ENCODE data around the gene GLIS1.

The GLIS1 gene

DNA sequence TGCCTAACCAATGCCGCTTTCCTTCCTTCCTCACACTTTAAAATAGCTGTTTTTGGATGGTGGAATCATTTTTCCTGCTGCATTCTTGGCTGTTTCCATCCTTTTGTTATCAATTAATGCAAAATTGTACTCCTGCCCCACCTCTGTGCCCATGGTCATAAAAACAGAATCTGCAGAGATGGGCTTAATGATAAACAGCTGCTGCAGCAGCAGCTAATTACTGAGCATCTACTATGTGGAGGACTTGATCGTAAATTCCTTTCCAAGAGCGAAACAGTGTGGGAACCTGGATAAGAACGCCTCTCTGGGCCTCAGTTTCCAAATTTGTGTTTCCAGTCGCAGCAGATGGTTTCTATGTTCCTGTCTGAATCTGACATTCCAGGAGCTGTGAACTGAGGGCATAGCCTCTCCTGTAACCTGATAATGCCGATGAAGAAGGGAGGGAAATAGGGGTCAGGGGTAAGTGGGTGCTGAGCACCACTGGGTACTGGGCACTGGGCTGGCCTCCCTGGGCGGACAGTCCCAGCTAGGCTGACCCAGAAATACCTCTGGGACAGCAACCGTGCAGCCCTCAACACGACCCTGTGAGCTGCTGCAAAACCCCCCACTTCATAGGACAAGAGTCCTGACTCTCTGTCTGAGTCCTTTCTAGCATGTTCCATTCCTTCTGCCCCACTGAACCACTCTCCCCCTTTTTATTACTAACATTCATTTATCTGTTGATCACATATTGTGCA lies 158.1 kb downstream of the GLIS1 start:
- no peak for DNase-seq (ENCODE audit: low read depth)

DNA sequence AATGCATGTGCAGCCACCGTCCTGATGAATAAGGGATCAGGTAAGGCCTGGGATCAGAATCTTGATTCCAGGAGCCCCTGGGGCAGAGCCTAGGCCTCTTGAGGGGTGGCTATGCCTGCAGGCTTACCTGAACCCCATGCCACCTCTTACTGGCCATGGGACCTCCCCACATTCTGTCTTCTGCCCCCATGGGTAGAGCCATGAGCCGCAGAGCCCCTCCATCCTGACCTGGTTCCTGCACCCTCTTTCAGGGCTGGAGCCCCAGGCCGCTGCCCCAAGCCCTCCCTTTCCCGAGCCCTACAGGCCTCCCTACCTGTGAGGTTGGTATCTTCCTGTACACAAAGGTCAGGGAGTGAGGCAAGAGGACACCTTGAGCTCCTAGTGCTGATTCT lies 159.0 kb downstream of the GLIS1 start:
- DNase-seq (ENCODE audit: low read depth), result no peak

DNA sequence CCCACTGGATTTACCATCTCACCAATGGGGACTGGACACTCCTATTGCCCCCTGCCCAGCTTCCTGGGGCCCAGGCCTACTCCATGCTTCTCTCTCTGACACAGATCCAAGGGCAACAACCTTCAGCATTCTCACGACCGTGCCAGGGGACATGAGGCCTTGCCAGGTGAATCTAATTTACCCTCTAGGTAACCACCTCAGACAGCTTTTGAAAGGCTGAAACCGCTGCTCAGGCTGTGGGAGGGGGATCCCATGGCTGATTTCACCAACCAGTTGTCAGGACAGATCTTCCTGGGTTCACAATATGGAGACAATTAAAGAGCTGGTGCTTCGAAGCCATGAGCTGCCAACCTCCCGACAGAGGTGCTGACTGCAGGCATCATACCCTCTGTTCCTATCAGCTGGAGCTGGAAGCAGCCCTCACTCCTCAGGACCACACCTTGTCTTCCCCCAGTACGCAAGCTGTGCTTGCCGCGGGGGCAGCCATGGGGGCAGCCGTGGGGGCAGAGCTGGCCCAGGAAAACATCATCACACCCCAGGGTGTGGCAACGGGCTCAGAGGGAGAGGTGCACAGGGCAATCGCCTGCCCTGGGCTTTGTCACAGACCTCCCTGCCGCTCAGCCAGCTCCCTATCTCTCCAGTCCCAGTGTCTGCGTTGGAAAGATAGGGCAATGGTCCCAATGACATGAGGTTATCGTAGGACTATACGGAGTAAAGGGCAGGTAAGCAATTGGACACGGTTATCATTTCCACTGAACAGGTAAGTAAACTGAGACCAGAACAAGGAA lies 159.5 kb downstream of the GLIS1 start:
- no peak for DNase-seq (ENCODE audit: low read depth)

DNA sequence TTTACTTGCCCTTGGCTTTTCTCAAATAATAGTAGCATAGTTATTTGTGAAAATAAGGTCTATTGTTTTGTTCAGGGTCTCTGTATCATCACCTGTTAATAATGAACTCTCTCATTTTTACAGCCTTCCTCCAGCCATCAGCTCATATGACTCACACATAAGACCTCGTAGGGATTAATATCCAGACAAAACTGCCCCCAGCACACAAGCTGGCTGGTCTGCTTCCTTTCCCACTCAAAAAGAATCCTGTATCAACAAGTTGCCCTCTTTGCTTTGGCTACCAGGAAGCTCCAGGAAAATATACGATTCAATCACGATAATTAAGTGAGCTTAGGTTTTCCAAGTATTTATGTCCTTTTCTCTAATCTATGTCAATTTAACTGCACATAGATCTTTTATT lies 160.6 kb downstream of the GLIS1 start:
- no peak for DNase-seq (ENCODE audit: low read depth)

DNA sequence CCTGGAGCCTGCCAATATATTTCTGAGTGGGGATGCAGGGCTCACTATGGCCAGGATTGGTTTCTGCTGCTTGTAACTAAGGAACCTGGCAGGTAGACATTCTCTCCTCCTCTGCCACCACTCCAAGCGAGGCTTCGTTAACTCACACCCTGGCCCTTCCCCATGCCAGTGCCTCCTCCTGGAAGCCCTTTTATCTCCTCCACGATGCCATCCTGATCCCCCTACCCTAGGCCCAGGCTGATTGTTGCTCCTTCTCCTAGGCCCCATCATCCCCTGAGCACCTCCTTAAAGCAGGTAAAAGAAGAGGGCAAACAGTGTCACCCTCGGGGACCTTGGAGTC lies 161.2 kb downstream of the GLIS1 start:
- DNase-seq (ENCODE audit: low read depth), result no peak

DNA sequence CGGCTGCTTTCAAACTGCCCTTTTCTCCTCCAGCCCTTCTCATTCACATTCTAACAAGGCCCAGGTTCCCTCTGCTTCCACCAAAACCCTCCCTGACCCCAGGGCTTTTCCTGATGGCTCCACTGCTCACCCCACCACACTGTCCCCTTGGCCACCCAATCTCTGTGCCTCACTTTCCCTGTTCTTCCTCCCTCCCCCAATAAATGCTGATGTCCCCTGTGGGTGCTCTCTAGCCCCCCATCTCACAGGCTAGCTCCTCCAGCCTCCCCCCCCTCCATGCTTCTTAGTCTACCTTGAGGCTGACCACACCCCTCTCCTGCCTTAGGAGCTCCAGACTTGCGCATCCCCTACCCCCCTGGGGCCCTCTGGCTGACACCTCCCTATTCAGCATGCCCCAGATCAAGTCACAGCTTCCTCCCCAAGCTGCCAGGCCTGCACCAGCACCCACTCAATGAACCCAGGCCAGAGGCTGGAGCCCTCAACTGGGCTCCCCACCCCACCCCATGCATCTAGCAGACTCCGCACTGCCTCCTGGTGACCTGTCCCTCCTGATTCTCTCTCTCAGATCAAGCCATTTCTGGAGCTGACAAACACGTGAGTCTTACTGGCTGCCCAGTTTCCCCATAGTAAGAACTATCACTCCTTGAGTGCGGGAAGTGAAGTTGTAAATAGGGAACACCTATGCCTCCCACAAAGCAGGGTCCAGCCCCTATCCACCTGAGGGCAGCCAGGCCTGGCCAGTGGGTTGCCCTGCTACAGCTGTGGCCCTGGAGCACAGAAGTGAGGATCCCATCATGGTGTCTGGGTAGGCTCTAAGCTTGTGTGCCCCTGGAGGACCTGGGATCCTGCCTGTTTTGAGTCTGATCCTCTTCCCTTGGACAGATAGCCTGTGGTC lies 161.9 kb downstream of the GLIS1 start:
- DNase-seq (ENCODE audit: low read depth), result no peak

DNA sequence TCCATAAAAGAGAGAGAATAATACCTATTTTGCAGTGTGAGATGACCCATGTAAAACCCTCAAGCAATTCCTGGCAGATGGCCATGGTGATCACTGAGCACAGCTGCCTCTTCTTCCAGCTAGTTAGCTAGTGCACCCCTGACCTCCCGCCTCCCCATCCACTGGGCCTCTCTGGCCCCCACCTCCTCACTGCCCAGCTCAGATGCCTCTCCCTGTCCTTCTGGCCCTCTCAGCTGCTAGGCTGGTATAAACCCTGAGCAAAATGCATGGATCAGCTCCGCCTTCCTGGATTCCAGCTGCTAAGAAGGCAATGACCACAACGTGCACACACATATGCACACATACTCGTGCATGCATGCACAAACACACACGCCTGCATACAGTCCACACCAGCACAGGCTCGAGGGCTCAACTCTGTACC lies 162.6 kb downstream of the GLIS1 start:
- no peak for DNase-seq (ENCODE audit: low read depth)

DNA sequence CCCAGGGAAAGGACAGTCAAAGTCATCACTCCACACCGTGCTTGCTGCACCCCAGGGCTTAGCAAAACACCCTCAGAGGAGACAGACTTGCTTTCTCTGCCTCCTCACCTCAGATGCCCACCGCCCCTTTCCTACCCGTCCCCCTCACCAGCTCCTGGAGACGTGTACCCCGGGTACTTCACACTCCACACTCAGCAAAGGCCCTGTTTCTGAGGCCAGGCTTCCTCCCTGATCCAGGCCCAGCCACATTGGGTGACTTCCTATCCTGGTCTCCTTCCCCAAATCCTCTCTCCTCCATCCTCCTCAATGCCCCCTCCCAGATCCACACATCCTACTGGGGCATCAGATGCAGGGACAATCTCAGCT lies 163.0 kb downstream of the GLIS1 start:
- no peak for DNase-seq (ENCODE audit: low read depth)

DNA sequence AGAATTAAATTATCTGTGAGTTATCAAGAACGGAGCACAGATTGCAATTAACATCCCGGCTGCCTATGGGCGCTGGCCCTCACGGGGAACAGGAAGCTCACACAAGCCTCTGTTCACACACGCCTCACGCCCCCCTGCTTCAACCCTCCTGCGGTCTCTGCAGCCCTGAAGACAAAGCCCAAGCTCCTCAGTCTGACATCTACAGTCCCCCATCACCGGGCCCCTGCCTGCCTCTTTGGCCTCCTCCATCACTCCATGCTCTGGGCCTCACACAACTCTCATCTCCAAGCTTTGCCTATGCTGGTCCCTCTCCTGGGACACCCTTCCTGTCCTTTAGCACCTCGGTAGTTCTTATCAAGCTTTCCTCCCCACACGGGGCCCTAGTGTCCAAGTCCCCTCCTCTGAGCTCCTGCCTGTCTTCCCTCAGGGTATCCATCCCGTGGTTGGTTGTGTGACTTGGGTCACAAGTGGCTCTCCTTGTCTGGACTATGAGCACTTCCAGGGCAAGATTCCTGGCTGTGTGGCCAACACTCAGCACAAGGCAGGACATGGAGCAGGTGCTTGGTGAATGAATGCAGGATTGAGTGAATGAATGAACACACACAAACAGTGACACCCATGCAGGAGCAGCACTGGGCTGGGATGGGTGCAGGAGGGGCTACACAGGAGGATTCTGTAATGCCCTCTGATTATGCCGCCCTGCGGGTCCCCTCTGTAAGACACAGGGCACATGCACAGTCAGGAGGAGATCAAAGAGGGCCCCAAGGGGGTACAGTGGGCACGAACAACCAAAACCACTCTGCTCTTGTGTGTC lies 163.6 kb downstream of the GLIS1 start:
- no peak for DNase-seq (ENCODE audit: low read depth)

DNA sequence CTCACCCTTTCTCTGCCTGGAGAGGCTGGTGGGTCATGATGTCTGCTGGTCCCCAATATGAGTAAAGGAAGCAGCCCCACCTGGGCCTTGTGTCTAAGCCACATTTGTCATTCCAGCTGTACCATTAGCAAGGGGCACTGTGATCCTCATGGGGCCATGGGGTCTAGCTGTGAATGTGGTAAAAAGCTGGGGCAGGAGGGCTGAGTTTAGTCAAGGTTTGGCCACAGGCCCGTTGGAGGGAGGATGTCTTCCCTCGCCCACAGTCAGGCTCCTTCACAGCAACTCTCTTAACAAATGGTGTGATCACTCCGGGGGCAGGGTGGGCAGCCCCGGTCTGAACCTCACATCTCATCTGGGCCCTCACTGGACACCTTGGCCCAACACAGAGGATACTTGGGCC lies 164.3 kb downstream of the GLIS1 start:
- DNase-seq (ENCODE audit: low read depth), result no peak

DNA sequence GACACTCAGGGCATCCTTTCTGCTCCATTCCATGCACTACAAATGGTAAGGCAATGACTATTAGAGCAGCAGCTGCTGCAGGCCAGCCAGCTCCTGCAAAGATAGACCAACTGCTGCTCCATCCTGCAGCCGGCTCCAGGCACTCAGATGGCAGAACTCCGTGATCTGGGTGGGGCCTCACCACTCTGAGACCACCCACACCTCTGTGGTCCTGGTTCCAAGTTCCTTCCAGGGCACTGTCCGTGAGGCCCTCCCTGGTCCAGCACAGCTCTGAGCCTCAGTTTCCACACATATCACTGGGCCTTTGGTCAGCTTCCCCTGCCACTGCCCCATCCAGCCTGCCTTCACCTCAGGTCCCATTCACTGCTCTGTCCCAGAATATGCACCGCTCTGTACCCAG lies 165.0 kb downstream of the GLIS1 start:
- DNase-seq (ENCODE audit: low read depth), result no peak

DNA sequence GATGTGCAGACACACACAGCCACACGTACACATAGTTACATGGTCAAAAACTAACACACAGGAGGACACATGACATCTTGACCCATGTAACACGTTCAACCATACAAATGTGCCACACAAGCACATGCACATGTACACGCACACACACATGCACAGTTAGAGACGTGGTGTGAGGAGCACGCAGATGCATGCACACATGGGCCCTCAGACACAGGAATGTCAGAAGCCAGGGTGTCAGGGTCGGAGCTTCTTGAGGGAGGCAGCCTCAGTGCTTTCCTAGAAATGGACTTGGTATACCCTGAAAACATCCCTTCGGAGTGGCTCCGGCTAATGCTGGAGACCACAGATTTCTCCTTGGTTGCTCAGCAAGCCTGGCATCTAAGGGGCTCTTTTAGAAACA lies 165.4 kb downstream of the GLIS1 start:
- DNase-seq (ENCODE audit: low read depth), result no peak

DNA sequence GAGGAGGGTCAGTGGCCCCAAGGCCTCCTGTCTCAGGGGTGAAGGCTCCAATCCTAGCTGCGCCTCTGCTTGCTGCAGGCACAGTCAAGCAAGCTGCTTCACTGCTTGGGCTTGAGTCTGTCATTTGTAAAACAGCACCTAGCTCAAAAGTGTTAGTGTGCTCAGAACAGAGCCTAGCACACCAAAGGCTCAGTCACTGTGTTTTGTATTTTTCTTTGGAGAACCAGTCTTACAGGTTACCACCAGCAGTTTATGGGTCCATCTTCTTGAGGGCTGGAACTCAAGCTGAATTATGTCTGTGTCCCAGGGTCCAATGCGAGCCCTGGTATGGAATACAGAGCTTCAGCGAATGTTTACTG lies 166.2 kb downstream of the GLIS1 start:
- DNase-seq (ENCODE audit: low read depth), result no peak

DNA sequence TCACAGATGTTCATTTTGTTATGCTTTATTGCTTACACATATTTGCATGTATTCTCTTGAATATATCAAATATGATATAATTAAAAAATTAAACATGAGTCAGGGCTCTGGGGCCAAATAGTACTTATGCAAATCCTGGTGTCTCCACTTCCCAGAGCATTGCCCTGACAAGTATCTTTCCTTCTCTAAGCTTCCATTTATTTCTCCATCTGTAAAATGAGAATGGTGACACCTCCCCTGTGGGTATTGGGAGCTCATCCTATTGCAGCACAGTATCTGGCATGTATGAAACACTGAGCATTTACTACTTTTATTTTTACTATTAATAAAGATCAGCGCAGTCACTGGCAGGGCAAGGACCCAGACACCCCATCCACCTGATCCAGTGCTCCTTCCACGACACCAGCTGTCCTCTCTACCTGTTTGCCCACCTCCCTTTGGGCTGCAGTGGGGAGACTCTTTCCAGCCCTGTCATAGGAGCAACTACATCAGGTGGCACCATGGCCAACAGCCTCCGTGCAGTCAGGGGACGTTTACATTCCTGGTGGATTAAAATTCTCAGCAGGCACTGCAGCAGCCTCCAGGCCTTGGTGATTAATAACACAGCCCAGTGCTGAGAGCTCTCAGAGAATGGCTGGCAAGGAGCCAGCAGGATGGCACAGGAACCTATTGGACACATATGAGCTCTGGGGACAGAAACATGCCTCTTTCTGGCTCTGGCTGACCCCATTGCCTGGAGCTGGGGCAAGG lies 166.7 kb downstream of the GLIS1 start:
- peak; percentile 50 for DNase-seq (ENCODE audit: low read depth)

DNA sequence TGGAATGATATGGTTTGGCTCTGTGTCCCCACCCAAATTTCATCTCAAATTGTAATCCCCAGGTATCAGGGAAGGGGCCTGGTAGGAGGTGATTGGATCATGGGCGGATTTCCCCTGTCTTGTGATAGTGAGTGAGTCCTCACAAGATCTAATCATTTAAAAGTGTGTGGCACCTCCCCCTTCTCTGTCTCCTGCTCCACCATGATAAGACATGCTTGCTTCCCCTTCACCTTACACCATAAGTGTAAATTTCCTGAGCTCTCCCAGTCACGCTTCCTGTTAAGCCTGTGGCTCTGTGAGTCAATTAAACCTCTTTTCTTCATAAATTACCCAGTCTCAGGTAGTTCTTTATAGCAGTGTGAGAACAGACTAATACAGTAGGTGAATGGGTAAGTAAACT lies 170.4 kb downstream of the GLIS1 start:
- DNase-seq (ENCODE audit: low read depth), result no peak

DNA sequence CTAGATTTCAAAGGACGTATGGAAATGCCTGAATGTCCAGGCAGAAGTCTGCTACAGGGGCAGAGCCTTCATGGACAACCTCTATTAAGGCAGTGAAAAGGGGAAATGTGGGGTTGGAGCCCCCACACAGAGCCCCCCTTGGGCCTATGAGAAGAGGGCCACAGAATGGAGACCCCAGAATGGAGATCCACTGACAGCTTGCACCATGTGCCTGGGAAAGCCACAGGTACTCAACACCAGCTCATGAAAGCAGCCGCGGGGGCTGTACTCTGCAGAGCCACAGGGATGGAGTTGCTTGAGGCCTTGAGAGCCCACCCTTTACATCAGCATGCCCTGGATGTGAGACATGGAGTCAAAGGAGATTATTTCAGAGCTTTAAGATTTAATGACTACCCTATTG lies 171.1 kb downstream of the GLIS1 start:
- no peak for DNase-seq (ENCODE audit: low read depth)

DNA sequence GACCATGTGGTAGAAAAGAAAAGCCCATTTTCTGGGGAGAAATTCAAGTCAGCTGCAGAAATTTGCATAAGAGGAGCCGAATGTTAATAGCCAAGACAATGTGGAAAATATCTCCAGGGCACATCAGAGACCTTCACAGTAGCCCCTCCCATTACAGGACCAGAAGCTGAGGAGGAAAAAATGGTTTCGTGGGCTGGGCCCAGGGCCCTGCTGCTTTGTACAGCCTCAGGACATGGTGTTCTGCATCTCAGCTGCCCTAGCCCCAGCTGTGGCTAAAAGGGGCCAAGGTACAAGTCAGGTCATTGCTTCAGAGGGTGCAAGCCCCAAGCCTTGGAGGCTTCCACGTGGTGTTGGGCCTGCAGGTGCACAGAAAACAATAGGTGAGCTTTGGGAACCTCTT lies 171.5 kb downstream of the GLIS1 start:
- DNase-seq (ENCODE audit: low read depth), result no peak

DNA sequence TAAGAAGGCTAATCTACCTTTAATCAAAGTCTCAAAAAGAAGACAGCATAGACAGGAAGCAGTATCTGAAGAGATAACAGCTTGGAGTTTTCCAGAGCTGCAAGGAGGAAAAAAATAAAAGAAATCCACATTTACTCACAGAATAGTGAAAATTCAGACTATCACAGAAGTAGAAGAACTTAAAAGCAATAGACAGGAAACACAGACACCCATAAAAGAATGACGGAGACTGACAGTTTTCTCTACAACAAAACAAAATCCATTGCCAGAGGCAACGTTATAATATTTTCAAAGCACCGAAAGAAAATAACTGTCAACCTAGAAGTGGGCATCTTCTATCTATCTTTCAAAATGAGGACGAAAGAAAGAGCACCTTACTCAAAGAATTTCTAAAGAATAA lies 175.4 kb downstream of the GLIS1 start:
- no peak for DNase-seq (ENCODE audit: low read depth)

DNA sequence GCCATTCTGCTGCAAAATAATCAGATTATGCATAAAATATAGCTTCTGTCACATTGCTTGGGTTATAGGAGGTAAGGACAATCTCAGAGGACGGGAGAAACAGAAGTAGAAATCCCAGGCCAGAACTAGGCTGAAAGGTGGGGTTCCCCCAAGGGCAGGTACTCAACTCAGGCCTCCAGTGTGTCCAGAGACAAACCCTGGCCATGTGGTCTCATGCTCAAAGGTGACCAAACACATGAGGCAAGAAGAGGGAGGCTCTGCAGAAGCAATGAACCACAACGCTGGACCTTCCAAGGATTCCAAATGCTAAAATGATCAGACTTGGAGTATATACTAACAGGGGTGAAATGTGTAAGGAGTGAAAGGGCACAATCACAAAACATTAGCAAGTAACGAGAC lies 176.0 kb downstream of the GLIS1 start:
- DNase-seq (ENCODE audit: low read depth), result no peak

DNA sequence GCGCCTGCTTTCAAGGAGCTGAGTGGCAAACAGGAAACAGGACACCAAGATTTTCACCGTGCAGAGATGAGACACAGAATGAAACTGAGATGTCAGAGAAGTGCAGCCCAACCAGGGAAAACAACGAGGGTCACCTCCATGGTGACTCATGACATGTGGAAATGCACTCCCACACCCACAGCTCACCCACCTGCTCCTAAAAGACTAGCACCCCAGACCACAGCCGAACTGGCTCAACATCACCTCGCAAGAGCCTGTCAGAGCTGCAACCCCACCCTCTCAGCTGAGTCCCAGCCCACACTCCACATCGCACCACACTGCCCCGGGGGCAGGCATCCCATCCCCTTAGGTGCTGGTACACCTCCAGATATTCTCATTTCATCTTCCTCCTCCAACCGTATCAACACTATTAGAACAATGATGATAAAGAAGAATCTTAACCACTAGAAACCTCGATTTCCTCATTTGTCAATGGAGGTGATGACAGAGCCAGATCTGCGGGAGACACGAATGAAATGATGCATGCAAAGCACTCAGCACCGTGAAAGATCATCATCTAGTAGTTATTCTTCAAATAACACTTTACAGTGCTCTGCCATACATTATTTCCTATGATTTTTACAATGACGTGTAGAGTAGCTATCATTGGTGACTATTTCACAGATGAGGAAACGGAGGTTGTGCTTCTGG lies 176.5 kb downstream of the GLIS1 start:
- DNase-seq (ENCODE audit: low read depth), result no peak
